Retina (tissue), 1 donor: ENCODE data around the gene ZNF490.
"Not testable (repeated sequence)": the region's sequence is repeated elsewhere in the genome, so short reads cannot be mapped to it uniquely, and the experiment has no call there.

Experiments used
- DNase-seq: peaks from one replicate; pipeline ENCODE4 v3.0.0-alpha.2; 2016

Gene ZNF490

DNA sequence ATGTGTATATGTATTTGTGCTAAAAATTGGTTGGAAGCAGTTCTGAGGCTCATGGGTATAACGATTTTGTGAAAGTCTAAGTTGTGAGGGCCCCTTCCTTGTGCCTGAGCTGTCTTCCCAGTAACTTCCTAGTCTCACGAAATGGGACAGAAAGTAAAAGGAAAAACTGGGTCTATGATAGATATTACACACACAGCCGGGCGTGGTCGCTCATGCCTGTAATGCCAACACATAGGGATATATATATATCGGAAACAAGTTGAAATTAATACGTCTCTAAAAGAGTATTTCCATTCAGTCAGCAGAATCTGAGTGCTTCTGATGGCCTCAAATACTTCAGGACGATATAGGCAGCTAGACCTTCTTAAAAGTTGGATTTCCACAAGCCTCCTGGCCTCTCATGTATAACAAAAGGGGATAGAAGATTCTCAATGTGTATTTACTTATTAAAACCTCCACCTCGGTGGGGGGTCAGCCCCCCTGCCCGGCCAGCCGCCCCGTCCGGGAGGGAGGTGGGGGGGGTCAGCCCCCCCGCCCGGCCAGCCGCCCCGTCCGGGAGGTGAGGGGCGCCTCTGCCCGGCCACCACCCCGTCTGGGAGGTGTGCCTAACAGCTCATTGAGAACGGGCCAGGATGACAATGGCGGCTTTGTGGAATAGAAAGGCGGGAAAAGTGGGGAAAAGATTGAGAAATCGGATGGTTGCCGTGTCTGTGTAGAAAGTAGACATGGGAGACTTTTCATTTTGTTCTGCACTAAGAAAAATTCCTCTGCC, 10.8 kb upstream of the ZNF490 start:
- not testable (repeated sequence) for DNase-seq

GRCh38 chr19:12617646-12618045, 7.0 kb upstream of the ZNF490 start:
- DNase-seq = no peak

- no peak for DNase-seq
Measured at GRCh38 chr19:12611361-12611699, 717 bp upstream of the ZNF490 start.

DNA sequence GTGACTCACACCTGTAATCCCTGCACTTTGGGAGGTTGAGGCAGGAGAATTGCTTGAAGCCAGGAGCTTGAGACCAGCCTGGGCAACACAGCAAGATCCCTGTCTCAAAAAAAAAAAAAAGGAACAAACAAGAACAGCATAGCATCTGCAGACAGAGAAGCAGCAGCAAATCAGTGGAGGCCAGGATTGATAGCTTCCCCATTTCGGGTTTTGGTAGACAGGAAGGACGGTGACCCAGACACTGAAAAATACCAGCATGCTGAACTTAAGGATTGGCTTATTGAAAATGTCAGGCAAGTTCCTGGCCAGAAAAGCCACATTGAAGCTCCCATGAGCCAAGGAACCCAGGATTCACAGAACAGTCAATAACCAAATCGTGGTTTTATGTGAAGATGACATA, 3.0 kb downstream of the ZNF490 start:
- DNase-seq = no peak

DNA sequence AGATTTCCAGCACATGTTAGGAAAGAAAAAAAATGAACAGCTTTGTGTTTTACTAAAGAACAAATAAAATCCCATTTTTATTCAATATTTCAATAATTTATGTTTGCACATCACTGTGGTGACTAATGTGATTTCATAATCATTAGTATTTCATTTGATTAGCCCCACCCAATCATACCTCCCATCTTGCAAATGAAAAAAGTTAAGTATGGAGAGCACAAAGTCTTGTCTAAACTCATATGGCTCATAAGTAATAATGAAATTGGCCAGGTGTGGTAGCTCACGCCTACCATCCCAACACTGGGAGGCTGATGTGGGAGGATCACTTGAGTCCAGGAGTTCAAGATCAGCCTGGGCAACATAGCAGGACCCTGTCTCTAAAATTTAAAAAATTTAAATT, 3.8 kb downstream of the ZNF490 start:
- no peak for DNase-seq

GRCh38 chr19:12603714-12604113, 6.9 kb downstream of the ZNF490 start:
- no peak for DNase-seq

DNA sequence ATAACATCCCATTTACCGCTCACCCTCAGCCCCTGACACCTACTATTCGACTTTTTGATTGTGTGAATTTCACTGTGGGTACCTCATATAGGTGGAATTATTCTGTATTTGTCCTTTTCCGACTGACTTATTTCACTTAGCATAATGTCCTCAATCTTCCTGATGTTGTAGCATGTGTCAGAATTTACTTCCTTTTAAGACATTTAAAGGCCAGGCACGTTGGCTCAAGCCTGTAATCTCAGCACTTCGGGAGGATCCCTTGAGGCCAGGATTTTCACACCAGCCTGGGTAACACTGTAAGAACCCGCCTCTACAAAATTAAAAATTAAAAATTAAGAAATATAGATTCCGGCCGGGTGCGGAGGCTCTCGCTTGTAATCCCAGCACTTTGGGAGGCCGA, 13.0 kb downstream of the ZNF490 start:
- DNase-seq = no peak

DNA sequence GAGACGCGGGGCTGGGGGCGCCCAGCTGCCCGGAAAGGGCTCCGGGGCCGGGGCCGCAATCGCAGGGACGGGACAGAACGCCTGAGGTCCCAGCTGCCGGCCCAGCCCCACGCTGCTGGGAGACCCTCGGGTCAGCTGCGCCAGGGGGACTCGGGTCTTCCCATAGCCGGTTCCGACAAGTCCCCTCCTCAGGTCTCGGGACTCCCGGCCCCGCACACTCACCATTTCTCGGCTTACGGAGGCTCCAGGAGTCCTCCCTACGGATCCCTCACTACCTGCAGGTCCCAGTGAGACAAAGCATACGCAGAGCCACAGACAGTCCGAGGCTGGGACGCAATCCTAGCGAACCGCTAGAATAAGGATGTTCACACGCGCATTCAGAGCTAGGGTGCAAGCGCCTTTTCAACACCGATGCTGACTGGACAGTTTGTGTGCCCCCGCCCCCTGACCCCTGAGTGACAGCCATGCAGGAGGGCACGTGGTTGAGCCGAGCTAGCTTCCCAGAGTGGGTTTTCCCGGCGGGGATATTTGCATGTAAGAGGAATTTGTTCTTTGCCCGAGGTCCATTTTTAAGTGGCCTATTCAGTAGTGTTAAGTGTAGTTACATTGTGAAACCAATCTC, 13.6 kb downstream of the ZNF490 start:
- peak; percentile 73 for DNase-seq

- DNase-seq = no peak
Measured at GRCh38 chr19:12596485-12596884, 14.1 kb downstream of the ZNF490 start.

- DNase-seq = no peak
Measured at GRCh38 chr19:12581100-12581499, 29.5 kb downstream of the ZNF490 start.

DNA sequence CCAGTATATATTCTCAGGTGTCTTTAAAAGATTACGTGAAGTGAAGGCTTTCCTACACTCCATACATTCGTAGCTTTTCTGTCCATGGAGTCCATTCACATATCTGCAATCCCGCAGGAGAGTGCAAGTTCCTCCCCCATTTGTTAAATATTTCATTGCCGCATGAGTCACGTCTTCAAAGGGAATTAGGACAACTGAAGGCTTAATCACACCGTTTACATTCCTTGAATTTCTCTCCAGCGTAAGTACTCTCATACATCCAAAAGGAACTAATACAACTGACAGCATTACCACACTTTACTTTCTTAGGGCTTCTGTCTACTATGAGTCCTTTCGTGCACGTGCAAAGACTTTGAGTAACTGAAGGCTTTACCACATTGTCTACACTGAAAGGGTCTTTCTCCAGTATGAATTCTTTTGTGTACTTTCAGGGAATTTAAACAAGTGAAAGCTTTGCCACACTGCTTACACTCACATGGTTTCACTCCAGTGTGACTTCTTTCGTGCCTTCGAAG, 30.4 kb downstream of the ZNF490 start:
- DNase-seq = no peak

DNA sequence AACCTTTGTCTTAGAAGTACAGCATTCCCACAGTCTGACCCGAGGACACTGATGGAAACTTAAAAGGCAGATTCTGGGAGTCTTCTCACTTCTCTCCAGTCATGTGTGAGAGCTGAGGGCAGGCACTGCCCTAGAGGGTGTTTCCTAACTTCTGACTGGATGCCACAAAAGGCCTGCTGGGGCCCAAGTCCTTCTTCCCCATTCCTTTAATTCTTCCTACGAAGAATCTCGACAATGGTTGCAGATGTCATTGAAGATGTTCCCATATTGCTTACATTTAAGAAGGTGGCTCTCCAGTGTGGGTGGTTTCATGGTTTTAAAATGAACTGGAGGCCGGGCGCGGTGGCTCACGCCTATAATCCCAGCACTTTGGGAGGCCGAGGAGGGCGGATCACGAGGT, 32.0 kb downstream of the ZNF490 start:
- DNase-seq = no peak

DNA sequence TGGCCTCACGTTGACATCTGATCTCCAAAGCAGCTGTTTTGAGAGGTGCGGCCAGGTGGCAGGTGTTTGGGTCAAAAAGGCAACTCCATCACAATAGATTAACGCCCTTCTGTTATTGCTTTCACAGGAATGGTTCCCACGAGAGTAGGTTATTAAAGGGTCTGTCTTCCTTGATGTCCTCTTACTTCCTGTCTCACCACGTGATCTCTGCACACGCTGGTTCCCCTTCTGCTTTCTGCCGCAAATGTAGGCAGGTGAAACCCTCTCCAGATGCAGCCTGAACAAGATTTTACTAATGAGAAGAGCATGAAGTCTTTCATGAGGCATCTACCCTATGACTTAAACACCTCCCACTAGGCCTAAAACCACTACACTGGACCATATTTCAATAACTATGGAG, 36.6 kb downstream of the ZNF490 start:
- no peak for DNase-seq

- DNase-seq = no peak
Measured at GRCh38 chr19:12567951-12568350, 42.7 kb downstream of the ZNF490 start.

DNA sequence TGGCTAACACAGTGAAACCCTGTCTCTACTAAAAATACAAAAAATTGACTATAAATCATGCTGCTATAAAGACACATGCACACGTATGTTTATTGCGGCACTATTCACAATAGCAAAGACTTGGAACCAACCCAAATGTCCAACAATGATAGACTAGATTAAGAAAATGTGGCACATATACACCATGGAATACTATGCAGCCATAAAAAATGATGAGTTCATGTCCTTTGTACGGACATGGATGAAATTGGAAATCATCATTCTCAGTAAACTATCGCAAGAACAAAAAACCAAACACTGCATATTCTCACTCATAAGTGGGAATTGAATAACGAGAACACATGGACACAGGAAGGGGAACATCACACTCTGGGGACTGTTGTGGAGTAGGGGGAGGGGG, 44.2 kb downstream of the ZNF490 start:
- not testable (repeated sequence) for DNase-seq

DNA sequence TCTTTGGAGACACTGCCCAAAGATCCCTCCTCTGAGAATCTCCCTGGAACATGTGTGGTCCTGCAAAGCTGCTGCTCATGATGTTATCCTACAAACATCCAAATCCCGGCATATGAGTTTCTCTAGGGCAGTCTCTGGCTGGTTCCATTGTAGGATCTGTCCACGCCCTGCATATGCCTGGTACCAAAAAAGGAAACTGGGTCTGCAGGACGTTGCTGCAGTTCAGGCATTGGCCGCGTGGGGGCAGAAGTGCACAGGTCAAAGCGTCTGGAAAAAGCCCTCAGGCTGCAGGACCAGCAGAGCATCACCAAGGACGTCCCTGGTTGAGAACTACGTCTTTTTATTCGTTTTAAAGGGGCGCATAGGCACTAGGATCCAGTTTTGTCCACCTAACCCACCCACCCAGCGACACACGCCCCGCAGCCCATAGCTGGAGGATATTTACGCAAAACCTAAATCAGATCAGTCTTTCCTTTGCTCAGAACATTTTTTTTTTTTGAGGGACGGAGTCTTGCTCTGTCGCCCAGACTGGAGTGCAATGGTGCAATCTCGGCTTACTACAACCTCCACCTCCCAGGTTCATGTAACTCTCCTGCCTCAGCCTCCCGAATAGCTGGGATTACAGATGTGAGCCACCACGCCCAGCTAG, 46.5 kb downstream of the ZNF490 start:
- peak; percentile 92 for DNase-seq

DNA sequence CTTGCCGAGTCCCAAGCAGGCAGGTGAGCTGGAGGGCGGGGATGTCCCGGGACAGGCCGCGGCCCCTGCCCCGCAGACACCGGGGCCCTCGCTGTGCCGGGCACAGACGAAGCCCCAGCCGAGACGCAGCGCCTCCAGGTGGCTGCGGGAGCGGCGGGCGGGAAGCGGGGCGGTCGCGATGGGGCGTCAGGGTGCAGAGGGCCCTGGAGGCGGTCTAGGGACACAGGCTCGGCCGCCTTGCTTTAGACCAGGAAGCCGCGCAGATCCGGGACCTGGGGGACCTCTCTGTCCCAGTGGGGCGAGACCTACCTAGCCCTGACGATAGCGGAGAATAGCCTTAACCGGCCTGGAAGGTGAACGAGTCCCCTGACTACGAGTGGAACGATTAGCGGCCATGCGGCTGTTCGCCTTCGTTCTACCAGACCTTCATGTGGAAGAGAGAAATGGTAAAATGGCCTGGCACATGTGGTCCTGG, 55.1 kb downstream of the ZNF490 start:
- DNase-seq = peak; percentile 6

DNA sequence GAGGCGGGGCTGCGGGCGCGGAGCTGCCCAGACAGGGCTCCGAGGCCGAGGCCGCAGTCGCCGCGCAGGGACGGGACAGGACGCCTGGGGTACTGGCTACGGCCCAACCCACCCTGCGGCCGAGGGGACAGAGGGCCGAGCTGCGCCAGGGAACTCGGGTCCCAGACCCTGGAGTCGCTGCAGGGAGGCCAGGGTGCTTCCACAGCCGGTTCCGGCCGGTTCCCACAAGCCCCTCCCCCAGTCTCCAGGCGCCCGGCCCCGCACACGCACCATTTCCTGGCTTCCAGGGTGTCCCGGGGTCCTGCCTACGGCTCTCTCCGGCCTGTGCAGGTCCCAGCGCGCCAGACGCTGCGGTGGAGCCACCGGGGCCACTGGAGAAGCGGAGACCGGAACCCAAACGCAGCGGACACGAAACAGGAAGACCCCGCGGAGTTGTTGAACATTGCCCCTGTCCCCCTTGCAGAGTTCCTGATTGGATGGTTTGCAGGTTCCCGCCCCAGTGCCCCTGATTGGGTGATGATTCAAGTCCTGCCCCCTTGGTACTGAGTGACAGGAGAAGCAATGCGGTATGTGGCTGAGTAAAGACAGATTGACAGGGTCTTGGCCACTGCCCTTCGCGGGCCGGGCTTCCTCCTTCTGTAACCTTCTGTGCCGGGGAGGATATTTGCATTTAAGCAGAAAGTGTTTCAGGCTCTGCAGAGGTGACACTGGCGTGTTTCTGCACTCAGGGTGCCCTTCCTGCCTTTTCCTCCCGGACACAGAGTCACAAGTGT, 59.4 kb downstream of the ZNF490 start, which contains the start of gene ZNF564:
TSS of gene ZNF564 (minus strand) at position 423 of the 773 bp plus-strand sequence. CDS start at position 273, 150 bp downstream.
- peak; percentile 96 for DNase-seq

DNA sequence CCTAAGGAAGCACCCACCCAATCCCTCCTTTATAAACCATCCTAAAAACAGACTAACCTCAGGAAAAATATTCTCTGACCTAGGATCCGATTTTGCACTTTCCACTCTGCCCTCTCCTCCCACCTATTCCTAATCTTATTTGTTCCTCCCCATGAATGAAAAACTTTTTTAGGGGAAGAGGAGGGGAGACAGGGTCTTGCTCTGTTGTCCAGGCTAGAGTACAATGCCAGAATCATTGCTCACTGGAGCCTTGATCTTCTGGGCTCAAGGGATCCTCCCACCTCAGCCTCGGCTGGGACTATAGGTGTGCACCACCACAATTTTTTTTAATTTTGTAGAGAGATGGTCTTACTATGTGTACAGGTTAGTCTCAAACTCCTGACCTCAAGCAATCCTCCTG, 63.7 kb downstream of the ZNF490 start:
- DNase-seq = no peak

GRCh38 chr19:12546068-12546467, 64.5 kb downstream of the ZNF490 start:
- no peak for DNase-seq

GRCh38 chr19:12545267-12545666, 65.3 kb downstream of the ZNF490 start:
- no peak for DNase-seq

- no peak for DNase-seq
Measured at GRCh38 chr19:12544401-12544876, 66.2 kb downstream of the ZNF490 start.

- DNase-seq = no peak
Measured at GRCh38 chr19:12543855-12544254, 66.8 kb downstream of the ZNF490 start.
